Neuron (in vitro differentiated cells): ENCODE results near the gene ADAMTS3.

ENCODE experiments used
- H2AFZ ChIP-seq: one replicate; pipeline ENCODE4 v1.6.1; 2013; ENCODE audit warnings: low read depth, mild to moderate bottlenecking, inconsistent platforms, low read length, moderate library complexity
- H3K27me3 ChIP-seq: one replicate; pipeline ENCODE4 v1.6.1; 2013; ENCODE audit warnings: low read length; ENCODE audit not compliant: insufficient read depth
- H3K36me3 ChIP-seq: one replicate; pipeline ENCODE4 v1.6.1; 2013; ENCODE audit warnings: low read length; ENCODE audit not compliant: insufficient read depth
- H3K4me1 ChIP-seq: one replicate; pipeline ENCODE4 v1.6.1; 2013; ENCODE audit warnings: low read length; ENCODE audit not compliant: insufficient read depth
- H3K4me3 ChIP-seq: 2 replicates; pipeline ENCODE4 v1.5.1; 2013; ENCODE audit warnings: mild to moderate bottlenecking, low read length, moderate library complexity
- H3K9me3 ChIP-seq: one replicate; pipeline ENCODE4 v1.6.1; 2013; ENCODE audit warnings: low read length

Gene ADAMTS3

DNA sequence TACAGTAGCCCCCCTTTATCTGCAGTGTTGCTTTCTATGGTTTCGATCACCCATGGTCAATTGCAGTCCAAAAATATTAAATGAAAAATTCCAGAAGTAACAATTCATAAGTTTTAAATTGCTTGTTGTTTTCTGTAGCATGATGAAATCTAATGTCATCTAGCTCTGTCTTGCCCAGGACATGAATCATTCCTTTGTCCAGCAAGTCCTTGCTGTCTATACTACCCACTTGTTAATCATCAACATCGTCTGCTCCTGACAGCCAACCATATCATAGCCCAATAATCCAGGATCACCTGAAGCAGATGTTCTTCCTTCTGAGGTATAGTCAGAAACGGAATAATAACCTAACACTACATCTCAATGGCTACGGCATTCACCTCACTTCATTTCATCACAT, 79.8 kb downstream of the ADAMTS3 start:
- Histone ChIP-seq H2AFZ (no peak overlapping the region), H3K36me3 (no peaks in the 10 kb centered on the region), H3K27me3 (no peaks in the 10 kb centered on the region), H3K4me3 (no peak overlapping the region), H3K9me3 (no peaks in the 10 kb centered on the region), H3K4me1 (no peaks in the 10 kb centered on the region)

DNA sequence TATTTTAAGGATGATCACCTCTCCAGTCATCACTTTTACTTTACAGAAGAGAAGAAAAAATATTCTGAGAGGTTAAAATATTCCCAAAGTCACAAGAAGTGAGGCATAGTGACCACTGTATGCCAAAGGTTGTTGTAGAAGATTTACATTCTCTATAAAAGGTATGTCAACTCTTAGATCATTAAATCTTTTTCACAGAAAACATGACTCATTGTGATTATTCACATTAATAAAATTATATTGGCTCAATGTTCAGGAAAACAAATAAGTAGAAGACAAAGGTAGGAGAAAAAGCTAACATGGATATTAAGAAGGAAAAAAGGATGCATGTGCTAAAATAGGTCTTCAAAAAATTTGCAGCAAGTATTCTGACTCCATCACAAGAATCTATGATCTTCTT, 82.0 kb downstream of the ADAMTS3 start:
- no peaks in the 10 kb centered on the region for H3K27me3 ChIP-seq
- H2AFZ ChIP-seq, result no peak overlapping the region
- no peak overlapping the region for H3K4me3 ChIP-seq
- H3K36me3 ChIP-seq, result no peaks in the 10 kb centered on the region
- H3K4me1 ChIP-seq, result no peaks in the 10 kb centered on the region
- H3K9me3 ChIP-seq, result no peaks in the 10 kb centered on the region

DNA sequence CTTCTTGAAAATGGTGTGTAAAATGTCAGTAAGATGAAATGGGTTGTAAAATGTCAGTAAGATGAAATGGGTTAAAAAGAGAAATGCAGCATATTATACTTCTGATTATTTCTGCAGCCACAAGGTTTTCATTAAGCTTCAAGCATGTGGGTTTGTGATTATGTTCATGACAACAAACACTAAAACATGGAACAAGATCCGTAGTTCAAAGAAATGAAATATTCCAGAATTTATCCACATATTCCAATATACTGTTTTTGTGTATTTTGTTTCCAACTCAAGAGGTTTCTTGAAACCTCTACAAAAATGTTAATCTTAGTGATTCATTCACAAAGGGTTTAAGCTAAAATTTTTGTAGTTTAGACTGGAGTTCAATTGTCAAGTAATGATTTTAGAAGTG, 84.0 kb downstream of the ADAMTS3 start:
- no peaks in the 10 kb centered on the region for H3K4me1 ChIP-seq
- no peaks in the 10 kb centered on the region for H3K27me3 ChIP-seq
- H2AFZ ChIP-seq, result no peak overlapping the region
- H3K4me3 ChIP-seq, result no peak overlapping the region
- no peaks in the 10 kb centered on the region for H3K36me3 ChIP-seq
- no peaks in the 10 kb centered on the region for H3K9me3 ChIP-seq

DNA sequence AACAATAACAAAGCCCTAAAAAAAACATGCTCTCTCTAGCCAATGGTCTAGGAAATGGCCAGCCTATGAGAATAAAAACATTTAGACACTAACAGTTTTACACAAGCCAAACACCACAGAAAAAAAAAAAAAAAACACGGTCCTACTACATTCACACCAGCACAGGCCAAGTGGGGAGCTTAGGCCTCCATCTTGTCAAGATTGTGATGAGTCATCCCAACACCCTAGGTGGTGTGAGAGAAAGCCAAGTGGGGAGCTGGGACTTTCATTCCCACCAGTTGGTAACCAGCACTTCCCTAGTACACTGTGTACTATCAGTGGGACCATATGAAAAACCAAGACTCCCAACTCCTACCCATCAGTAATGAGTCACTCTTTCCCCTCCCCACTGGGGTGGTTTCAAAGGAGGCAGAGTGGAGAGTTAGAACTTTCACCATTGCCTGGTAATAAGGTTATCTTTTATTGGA, 95.6 kb downstream of the ADAMTS3 start:
- H2AFZ ChIP-seq, result no peak overlapping the region
- no peaks in the 10 kb centered on the region for H3K4me1 ChIP-seq

DNA sequence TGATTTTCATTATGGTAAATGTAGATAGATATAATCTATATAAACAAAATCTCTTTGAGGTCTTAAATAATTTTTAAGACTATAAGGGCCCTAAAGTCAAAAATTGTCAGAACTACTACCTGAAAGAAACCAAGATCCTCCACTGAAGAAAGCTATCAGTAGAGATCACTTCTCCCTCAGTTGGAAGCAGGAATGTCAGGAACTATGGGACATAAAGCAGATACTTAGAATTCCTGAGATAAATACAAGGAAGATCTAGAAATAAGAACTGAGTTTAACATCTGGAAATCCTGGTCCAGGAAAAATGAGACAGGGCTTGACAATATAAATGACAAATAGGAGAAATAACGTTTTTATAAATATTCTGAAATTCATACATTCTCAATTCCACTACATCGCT, 97.2 kb downstream of the ADAMTS3 start:
- no peaks in the 10 kb centered on the region for H3K9me3 ChIP-seq
- H2AFZ ChIP-seq, result no peak overlapping the region
- H3K4me3 ChIP-seq, result no peak overlapping the region
- H3K4me1 ChIP-seq, result no peaks in the 10 kb centered on the region
- H3K27me3 ChIP-seq, result no peaks in the 10 kb centered on the region
- H3K36me3 ChIP-seq, result no peaks in the 10 kb centered on the region

More for the DNA sequence above, 95.6 kb downstream of the ADAMTS3 start:
- Histone ChIP-seq H3K9me3 (no peaks in the 10 kb centered on the region), H3K4me3 (no peak overlapping the region), H3K27me3 (no peaks in the 10 kb centered on the region), H3K36me3 (no peaks in the 10 kb centered on the region)

DNA sequence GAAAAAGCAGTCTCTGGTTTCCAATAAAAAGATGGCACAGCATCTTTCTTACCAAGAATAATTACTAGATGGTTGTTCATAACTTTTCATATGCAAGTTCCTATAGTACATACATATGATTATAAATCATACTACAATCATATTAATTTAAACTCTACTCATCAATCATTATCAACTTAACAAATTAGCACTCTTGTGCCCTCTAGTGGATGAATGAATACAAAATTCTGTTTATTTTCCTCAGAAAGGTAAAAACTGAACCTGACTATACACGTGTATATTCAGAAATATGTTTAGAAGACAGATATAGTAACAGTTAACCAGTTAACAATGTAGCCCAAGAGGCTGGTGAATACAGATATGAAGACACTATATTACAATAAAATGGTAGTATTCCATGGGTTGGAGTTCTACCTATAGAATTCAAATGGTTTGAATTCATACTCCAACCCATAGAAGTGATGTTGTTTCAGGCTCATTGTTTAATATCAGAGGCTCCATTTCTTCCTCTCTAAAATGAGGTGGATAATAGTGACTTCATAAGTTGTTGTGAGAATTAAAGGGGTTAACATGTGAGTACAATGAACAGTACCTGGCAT, 100.0 kb downstream of the ADAMTS3 start:
- Histone ChIP-seq H3K36me3 (no peaks in the 10 kb centered on the region), H3K27me3 (no peaks in the 10 kb centered on the region), H3K9me3 (no peaks in the 10 kb centered on the region), H3K4me1 (no peaks in the 10 kb centered on the region), H3K4me3 (no peak overlapping the region), H2AFZ (no peak overlapping the region)

DNA sequence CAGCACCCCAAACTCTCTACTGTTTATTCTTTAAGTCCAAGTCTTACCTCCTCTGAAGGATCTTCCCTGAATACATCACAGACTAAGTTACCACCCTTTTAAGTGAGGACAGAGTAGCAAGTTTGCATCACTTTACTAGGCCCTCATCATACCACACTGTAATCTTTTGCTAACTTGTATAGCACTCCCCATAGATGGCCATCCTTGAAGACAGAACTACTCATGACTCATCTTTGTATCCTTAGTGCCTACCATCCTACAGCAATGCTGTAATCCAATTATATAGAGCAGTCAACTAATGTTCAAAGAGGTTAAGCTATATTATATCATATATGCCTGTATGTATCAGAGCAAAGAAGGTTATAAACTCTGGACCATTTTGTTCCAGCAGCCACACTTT, 101.4 kb downstream of the ADAMTS3 start:
- Histone ChIP-seq H3K27me3 (no peaks in the 10 kb centered on the region), H3K4me3 (no peak overlapping the region), H2AFZ (no peak overlapping the region), H3K36me3 (no peaks in the 10 kb centered on the region), H3K9me3 (no peaks in the 10 kb centered on the region), H3K4me1 (no peaks in the 10 kb centered on the region)

DNA sequence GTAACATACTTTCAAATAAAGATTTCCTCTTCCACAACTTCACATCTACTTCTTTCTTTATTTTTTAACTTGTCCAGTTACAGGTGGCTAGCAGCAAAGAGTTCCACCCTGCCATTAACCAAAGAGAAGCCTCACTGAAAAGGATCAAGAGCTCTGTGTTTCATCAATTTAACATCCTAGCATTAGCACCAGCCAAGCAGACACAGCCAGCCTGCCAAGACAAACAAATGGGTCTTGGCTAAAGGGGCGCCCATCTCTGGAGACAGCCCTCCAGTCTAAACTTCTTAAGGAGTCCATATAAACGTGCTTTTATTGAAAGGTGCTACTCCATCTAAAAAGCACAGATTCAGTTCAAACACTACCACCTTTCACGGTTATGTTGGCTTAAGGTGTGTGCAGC, 105.3 kb downstream of the ADAMTS3 start:
- no peak overlapping the region for H2AFZ ChIP-seq
- no peaks in the 10 kb centered on the region for H3K27me3 ChIP-seq
- H3K4me3 ChIP-seq, result no peak overlapping the region
- H3K4me1 ChIP-seq, result no peaks in the 10 kb centered on the region
- no peaks in the 10 kb centered on the region for H3K9me3 ChIP-seq
- H3K36me3 ChIP-seq, result no peaks in the 10 kb centered on the region

DNA sequence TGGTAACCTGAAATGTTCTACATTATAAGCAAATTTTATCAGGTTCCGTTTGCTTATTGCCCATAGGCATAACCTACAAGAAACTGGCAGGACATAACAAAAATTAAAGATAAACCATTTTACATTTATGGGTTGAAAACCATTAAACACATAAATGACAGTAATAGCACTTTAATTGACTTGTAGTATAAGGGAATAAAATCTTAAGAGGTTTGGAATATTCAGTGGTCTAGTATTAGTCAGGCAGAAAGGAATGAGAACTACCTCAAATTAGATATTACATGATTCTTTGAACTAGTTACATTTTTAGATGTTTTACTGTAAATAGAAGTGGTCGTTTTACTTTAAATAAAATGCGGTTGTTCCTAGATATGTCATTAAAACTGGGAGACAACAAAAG, 111.9 kb downstream of the ADAMTS3 start:
- no peak overlapping the region for H3K4me3 ChIP-seq

DNA sequence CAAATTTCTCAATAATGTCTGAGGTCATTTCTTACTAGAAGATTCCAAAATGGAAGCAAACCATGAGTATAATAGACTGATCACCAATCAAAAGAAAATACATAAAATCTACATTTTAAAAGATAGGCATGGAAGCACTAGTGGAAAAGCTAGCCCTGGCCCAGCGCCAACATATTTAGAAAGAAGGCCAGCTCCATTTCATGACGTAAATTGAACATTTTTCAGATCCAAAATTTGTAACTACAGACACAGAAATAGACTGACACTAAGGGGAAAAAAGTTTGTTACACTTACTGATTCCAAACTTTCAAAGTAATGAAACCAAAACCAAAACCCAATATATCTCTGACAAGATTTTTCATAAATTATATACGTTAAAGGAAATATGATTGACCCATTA, 117.7 kb downstream of the ADAMTS3 start:
- no peaks in the 10 kb centered on the region for H3K27me3 ChIP-seq
- no peak overlapping the region for H3K4me3 ChIP-seq
- no peaks in the 10 kb centered on the region for H3K9me3 ChIP-seq
- H3K4me1 ChIP-seq, result no peaks in the 10 kb centered on the region
- no peaks in the 10 kb centered on the region for H3K36me3 ChIP-seq
- H2AFZ ChIP-seq, result no peak overlapping the region

More for the DNA sequence above, 111.9 kb downstream of the ADAMTS3 start:
- H2AFZ ChIP-seq, result no peak overlapping the region
- H3K9me3 ChIP-seq, result no peaks in the 10 kb centered on the region
- H3K4me1 ChIP-seq, result no peaks in the 10 kb centered on the region
- H3K27me3 ChIP-seq, result no peaks in the 10 kb centered on the region
- no peaks in the 10 kb centered on the region for H3K36me3 ChIP-seq

DNA sequence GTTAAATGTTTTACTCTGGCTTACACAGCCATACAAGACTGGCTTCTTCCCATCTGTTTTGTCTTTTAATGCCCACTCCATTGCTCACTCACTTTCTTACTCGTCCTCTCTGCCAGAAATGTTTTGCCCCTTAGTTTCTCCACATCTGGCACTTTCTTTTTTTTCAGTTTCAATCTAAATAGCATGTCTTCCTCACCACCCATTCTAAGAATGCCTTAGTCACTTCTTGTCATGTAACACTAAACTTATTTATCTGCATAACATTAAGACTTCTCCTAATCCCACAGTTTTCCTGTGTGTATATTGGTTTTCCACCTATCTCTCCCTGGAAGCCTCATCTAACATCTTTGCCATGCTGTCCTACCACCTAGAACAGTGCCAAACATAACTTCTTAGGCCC, 119.3 kb downstream of the ADAMTS3 start:
- Histone ChIP-seq H3K4me3 (no peak overlapping the region), H3K4me1 (no peaks in the 10 kb centered on the region), H3K27me3 (no peaks in the 10 kb centered on the region), H3K36me3 (no peaks in the 10 kb centered on the region), H3K9me3 (no peaks in the 10 kb centered on the region), H2AFZ (no peak overlapping the region)

DNA sequence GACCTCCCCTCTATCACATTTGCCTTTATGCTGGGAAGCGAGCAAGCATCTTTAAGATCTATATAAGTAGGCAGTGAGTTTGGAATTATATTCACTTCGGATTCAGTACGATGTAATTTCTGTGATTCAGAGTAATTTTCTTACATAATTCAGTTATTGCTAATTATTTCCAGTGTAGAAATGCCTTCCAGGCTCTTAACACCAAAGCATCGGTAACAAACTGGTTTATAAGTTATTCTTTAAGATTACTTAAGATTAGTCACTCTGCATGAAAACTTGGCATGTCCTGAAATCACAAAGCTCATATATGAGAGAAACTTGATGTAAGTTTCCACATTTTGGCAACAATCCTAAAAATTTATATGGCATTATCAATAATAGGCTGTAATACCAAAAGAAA, 120.8 kb downstream of the ADAMTS3 start:
- Histone ChIP-seq H3K9me3 (no peaks in the 10 kb centered on the region), H3K36me3 (no peaks in the 10 kb centered on the region), H3K27me3 (no peaks in the 10 kb centered on the region), H2AFZ (no peak overlapping the region), H3K4me1 (no peaks in the 10 kb centered on the region), H3K4me3 (no peak overlapping the region)

DNA sequence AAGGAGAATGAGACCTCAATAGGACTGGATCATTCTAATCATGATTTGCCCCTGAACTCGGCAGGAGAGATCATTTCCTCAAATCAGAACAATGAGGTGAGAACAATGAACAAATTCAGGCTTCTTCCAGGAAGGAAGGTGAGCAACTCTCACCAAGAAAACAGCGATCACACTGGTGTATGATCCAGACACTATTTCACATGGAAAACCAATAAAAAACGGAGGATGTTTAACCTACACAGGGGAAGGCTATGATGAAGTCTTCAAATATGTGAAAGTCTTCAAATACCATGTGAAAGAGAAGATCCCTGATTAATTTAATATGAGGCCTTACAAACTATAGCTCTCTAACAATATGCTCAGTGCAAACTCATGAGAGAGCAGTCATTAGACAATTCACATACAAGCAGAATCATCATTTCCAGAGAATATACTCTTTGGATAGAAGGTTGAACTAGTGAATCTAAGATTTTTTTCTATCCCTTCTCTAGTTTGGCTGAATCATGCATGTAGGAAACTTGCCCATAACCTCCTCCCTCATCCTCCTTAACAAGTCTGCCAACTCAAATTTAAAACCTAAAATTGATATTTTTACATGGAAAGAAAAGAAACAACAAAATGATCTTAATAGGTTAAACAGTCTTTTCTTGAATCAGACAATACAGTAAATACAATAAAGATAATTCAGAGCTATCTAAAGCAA, 122.5 kb downstream of the ADAMTS3 start:
- no peaks in the 10 kb centered on the region for H3K27me3 ChIP-seq
- H3K4me3 ChIP-seq, result no peak overlapping the region
- H3K9me3 ChIP-seq, result no peaks in the 10 kb centered on the region
- no peak overlapping the region for H2AFZ ChIP-seq
- no peaks in the 10 kb centered on the region for H3K36me3 ChIP-seq
- no peaks in the 10 kb centered on the region for H3K4me1 ChIP-seq

DNA sequence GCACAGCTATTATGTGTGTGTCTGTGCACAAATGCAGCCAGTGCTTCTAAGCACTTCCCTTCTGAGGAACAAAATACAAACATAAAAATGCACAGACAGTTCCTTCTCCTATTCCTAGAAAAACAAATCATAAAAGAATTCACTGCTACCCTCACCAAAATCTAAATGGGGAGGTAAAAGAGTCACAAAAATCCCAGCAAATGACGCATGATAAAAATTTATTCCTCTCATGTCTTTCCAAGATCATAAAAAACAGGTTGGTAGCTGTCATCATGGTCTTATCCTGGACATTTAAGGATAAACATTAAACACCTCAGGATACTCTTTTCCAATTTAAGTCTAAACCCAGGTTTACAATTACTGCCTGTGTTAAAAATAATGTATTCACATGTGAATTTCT, 124.9 kb downstream of the ADAMTS3 start:
- Histone ChIP-seq H3K27me3 (no peaks in the 10 kb centered on the region), H3K9me3 (no peaks in the 10 kb centered on the region), H3K4me1 (no peaks in the 10 kb centered on the region)

More for the DNA sequence above, 124.9 kb downstream of the ADAMTS3 start:
- Histone ChIP-seq H3K4me3 (no peak overlapping the region), H2AFZ (no peak overlapping the region), H3K36me3 (no peaks in the 10 kb centered on the region)
